Gastrocnemius medialis (tissue), 4 donors: Measurements from ENCODE around the gene IGF2BP1.

Experiments
- POLR2A ChIP-seq, 2 donors: fragments of 450-650 bp; IDR thresholded peaks; one replicate each; pipeline ENCODE4 v1.6.1; 2017; ENCODE audit warnings: antibody characterized with exemption in 2 of 2, mild to moderate bottlenecking in 2 of 2, moderate library complexity in 2 of 2
- TF ChIP-seq, protein P1 (sequence below), 5 experiments: fragments of 450-650 bp in 3 of 5; fragments of 200-600 bp in 2 of 5; sonication (generic) in 2 of 5; IDR thresholded peaks in 4 of 5; conservative IDR thresholded peaks in 1 of 5; 1 replicate in 4 of 5; 2 replicates in 1 of 5; pipeline ENCODE4 v1.5.1; 2016 to 2019; ENCODE audit warnings: antibody characterized with exemption in 5 of 5, mild to moderate bottlenecking in 3 of 5, moderate library complexity in 3 of 5

DNA sequence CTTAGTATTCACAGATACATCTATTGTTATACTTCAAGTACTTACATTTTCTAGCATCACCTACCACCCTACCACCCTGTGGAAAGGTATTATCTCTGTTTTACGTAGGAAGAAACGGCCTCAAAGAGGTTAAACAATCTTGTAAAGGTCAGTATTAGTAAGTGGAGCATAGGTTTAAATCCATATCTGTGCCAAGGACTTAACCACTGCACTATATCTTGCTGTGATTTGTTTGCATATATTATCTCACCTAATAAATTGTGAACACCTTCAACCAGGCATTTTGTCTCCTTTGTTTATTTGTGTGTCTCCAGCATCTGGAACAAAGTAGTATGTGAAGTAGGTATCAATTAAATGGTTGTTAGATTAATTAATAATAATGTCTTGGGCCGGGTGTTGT is 27.3 kb downstream of the IGF2BP1 start:
- TF ChIP-seq, protein P1, sequence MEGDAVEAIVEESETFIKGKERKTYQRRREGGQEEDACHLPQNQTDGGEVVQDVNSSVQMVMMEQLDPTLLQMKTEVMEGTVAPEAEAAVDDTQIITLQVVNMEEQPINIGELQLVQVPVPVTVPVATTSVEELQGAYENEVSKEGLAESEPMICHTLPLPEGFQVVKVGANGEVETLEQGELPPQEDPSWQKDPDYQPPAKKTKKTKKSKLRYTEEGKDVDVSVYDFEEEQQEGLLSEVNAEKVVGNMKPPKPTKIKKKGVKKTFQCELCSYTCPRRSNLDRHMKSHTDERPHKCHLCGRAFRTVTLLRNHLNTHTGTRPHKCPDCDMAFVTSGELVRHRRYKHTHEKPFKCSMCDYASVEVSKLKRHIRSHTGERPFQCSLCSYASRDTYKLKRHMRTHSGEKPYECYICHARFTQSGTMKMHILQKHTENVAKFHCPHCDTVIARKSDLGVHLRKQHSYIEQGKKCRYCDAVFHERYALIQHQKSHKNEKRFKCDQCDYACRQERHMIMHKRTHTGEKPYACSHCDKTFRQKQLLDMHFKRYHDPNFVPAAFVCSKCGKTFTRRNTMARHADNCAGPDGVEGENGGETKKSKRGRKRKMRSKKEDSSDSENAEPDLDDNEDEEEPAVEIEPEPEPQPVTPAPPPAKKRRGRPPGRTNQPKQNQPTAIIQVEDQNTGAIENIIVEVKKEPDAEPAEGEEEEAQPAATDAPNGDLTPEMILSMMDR (IDR thresholded peaks at IDR 0.05 in 4 of 5, conservative IDR thresholded peaks at IDR 0.05 in 1 of 5): no peak
- TF ChIP-seq POLR2A (IDR thresholded peaks at IDR 0.05): no peak
